Bone marrow (tissue), 2 donors: Measurements from ENCODE around the gene RASGRP2.

ENCODE experiments used
- DNase-seq, 2 donors: peaks; one replicate each; lab custom pipeline; 2025; lab: John Stamatoyannopoulos, UW

RASGRP2 gene

GRCh38 chr11:64771861-64772260 is 27.9 kb upstream of the RASGRP2 start:
- no peak for DNase-seq

DNA sequence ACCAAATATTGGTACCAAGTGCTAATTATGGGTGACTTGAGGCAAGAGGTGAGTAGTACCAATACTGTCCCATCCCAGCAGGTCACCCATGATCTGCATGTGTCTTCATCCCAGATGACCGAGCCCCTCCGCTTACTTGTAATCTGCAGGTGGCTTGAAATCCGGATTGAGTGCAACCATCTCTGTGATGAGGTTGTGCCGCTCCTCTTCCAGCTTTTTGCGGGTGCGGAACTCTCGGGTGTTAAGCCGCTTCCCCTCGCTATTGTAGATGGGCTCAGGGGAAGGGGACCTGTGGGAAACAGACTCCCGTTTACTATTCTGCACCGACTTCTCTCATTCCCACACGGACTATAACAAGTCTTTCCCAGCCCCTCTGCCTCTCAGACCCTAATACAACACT is 26.2 kb upstream of the RASGRP2 start:
- no peak for DNase-seq

DNA sequence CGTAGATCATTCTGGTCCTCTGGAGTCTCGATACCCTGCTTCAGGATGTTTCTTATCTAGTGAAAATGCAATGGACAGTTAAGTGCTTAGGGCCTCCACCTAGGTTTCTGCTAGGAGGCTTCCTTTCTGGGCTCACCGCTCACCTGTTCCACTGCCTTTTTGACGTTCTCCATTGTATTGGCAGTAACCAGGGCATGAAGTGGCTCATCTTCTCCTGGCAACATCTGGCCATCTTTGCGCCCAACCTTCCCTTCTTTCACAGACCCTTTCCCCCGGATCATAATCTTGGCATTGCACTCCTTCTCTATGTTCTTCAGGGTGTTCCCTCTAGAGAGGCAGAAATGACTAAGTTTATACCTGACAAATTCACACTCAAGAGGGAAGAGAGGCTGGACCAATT is 25.3 kb upstream of the RASGRP2 start:
- no peak for DNase-seq

DNA sequence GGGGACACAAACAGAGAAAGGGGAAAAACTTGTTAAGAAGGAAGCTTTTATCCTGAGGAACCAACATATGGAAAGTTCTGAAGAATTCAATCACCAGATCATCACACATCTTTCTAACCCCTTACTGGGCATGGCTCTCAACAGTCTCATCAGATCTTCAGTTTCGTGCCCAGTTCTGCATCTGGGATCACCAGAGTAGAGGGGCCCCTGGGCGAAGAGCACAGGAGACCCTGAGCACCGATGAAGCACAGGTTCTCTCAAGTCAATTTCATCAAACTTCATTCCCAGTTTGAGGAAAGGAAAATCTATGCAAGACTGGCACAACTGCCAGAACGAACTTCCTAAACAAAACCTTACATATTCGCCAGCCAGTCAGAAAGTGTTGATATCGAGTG is 24.4 kb upstream of the RASGRP2 start:
- no peak for DNase-seq

DNA sequence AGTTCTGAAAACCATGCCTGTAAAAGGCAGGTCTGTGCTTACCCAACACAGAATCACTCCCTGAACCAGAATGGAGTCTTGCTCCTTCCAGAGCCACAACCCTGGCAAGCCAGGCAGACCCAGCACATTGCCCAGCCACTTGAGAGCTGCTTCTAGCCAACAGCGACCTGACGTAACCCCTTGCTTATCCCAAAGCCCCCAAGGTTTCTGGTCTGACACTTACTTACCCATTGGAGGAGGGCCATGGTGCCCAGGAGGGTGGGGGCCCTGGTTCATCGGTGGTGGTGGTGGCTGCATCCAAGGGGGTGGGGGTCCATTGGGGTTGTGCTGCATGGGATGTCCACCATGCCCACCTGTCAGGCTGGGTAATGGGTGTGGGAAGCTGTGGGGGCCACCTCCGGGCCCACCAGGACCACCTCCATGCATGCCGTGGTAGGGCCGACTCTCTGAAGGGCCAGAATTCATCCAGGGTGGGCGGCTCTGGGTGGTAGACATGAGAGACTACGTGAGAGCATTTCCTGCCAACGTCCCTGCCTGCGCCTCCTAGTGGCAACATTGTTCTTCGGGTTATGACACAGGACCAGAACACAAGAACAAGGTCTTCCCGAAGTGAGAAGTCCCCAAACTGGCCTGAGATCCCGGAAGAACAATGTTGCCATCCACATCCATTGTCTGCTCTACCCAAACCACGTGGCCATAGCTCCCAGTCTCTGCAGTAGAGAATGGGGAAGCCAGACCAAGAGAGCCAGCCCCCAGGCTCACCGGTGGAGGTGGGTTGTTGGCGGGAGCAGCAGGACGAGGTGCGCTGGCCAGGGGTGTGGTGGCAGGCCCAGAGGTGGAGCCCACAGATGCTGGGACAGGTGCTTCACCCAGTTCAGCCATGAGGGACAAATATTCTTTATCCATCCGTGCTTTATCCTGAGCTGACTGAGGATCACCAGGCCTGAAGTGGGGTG is 23.7 kb upstream of the RASGRP2 start:
- peak; percentile 52 to 55 for DNase-seq

DNA sequence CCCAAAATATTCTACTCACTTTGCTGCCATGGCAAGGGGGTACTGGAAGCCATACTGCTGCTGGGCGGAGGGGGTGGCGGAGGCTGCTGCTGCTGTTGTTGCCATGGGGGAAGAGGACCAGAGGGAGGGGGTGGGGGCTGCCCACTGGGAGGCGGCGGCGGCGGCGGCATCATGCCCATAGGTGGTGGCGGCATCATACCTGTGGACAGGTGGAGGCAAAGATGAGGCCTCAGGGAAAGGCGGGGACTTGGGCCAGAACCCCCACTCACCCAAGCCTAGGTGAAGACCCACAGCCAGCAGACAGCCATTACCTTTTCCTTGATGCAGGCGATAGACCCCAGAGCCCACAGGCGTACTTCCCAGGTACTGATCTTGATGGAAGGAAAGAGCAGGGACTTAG is 22.9 kb upstream of the RASGRP2 start:
- no peak for DNase-seq

GRCh38 chr11:64765851-64766665 is 22.1 kb upstream of the RASGRP2 start:
- no peak for DNase-seq

DNA sequence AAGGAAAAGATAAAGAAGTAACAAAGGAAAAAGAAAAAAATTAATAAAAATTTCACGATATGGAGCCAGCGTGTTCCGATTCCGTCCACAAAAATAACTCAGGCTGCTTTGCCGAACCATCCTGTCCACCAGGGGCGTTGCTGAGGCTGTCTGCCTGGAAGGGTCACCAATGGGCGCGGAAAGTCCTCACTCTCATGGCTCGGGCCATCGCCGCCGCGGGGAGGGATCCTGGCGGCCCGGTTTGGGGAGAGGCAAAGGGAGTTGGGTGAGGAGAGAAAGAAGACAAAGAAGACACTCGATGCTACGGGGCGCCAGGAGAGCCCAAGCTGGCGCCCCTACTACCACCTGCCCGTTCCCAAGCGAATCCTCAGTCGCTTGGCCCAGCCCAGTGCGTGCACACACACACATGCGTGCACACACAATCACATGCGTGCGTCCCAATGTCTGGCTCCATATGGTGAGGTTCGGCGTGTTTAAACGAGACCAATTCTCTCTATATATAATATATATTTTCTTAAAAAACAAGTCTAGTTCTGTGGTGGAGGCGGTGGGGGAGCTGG is 21.4 kb upstream of the RASGRP2 start:
- DNase-seq = no peak

DNA sequence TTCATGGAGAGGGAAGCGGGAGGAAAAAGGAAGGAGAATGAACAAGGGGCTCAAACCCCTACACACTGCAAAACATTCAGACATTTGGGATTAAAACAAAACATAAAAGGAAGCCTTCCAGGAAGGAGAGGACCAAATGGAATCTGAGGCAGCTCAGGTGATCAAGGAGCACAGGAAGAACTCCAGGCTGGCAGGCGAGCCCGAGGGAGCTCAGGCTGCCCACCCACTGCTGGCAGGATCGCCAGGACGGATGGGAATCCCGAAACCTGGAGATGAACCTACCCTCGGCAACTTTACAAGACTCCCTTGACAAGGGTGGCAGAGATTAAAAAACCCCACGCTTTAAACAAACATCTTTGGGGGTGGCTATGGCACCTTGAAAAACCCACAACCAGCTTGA is 20.8 kb upstream of the RASGRP2 start:
- DNase-seq = no peak

GRCh38 chr11:64764040-64764611 is 20.2 kb upstream of the RASGRP2 start:
- no peak for DNase-seq

- DNase-seq = no peak
Observed at GRCh38 chr11:64763526-64764039, 19.6 kb upstream of the RASGRP2 start.

GRCh38 chr11:64762674-64763525 is 19.0 kb upstream of the RASGRP2 start:
- no peak for DNase-seq

DNA sequence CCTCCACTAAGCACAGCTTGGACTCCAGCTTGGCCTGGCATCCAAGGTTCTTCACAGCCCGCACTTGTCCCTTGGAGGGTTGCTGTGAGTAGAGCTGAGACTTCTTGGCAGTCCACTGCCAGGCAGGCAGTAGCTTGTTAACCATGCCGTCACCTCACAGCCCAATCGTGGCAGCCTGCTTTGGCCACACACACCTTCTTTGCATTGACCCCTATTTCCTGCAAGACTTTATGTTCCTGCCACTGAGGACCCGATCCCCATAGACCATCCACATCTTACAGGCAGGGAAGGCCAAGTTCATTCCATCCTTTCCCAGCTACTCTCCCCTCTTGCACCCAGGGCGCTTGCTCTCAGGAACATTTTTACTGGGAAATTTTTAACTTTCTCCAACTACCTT is 18.3 kb upstream of the RASGRP2 start:
- DNase-seq = no peak

GRCh38 chr11:64760759-64761420 is 16.9 kb upstream of the RASGRP2 start:
- no peak for DNase-seq

GRCh38 chr11:64759722-64760719 is 16.1 kb upstream of the RASGRP2 start, which contains the start of gene PYGM:
TSS of gene PYGM (minus strand) at chr11:64759974. CDS start at chr11:64759898, 76 bp downstream.
- DNase-seq = no peak

- DNase-seq = no peak
Observed at GRCh38 chr11:64759131-64759721, 15.3 kb upstream of the RASGRP2 start.

- DNase-seq = no peak
Observed at GRCh38 chr11:64758330-64759079, 14.6 kb upstream of the RASGRP2 start.
